ENCODE data around the gene NCAM2. TPM values are rescaled to one million over a fixed set of nuclear protein-coding genes. Genes with fewer than 3 reads are reported as not detected.
"Not testable (repeated sequence)": the region's sequence is repeated elsewhere in the genome, so short reads cannot be mapped to it uniquely, and the experiment has no call there.

The NCAM2 gene
- total RNA-seq, 1 donor from 2014 or later = 16.3 TPM

DNA sequence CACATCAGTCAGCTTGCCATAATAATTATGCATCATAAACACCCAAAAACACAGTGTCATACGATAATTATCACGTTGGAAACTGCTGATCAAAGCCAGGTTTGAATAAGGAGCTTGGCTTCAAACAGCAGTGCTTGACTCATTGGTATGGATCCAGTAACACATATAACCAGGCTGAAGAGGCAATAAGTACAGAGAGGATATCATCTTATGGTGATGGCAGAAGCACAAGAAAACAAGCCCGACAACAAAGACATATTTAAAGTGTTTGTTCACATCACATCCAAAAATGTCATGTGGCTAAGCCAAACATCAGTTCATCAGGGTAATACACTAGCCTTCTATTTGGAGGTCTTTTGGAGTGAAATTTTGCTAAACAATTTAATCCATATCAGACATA is 389.7 kb downstream of the NCAM2 start:
- no peak for DNase-seq (ENCODE audit: low spot score)
- Mint-ChIP-seq H3K27me3 (ENCODE audit: low read depth) (no peaks in the 10 kb centered on the region), H3K4me1 (ENCODE audit: low read depth) (peaks cover 4% of the 10 kb centered on the region), H3K36me3 (ENCODE audit: low read depth) (peaks cover 3% of the 10 kb centered on the region), H3K9me3 (ENCODE audit: low read depth) (peaks cover 7% of the 10 kb centered on the region), H3K4me3 (ENCODE audit: unreplicated experiment) (no peak overlapping the region), H3K27ac (ENCODE audit: unreplicated experiment) (no peak overlapping the region)
- TF ChIP-seq, protein P1, sequence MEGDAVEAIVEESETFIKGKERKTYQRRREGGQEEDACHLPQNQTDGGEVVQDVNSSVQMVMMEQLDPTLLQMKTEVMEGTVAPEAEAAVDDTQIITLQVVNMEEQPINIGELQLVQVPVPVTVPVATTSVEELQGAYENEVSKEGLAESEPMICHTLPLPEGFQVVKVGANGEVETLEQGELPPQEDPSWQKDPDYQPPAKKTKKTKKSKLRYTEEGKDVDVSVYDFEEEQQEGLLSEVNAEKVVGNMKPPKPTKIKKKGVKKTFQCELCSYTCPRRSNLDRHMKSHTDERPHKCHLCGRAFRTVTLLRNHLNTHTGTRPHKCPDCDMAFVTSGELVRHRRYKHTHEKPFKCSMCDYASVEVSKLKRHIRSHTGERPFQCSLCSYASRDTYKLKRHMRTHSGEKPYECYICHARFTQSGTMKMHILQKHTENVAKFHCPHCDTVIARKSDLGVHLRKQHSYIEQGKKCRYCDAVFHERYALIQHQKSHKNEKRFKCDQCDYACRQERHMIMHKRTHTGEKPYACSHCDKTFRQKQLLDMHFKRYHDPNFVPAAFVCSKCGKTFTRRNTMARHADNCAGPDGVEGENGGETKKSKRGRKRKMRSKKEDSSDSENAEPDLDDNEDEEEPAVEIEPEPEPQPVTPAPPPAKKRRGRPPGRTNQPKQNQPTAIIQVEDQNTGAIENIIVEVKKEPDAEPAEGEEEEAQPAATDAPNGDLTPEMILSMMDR (IDR thresholded peaks at IDR 0.05) = no peak

DNA sequence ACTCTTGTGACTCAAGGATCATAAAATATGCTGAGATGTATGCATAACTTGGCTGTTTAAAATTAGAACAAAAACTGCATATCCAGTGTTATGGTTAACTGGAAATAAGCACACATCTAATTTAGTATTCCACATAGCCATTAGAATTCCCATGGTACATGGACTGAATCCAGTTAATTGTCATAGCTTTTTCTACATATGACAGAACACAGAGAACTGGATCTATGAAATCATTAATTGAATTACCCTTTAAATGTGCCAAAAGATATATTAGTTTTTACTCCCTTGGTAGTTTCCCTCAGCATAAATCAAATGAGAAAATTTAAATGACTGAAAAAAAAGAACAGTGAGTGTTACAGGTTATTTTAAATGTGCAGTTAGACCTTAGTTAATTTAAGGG is 395.9 kb downstream of the NCAM2 start:
- peaks cover 20% of the 10 kb centered on the region for H3K9me3 Mint-ChIP-seq (ENCODE audit: low read depth)
- peaks cover 11% of the 10 kb centered on the region for H3K36me3 Mint-ChIP-seq (ENCODE audit: low read depth)
- H3K4me1 Mint-ChIP-seq (ENCODE audit: low read depth) = no peaks in the 10 kb centered on the region

DNA sequence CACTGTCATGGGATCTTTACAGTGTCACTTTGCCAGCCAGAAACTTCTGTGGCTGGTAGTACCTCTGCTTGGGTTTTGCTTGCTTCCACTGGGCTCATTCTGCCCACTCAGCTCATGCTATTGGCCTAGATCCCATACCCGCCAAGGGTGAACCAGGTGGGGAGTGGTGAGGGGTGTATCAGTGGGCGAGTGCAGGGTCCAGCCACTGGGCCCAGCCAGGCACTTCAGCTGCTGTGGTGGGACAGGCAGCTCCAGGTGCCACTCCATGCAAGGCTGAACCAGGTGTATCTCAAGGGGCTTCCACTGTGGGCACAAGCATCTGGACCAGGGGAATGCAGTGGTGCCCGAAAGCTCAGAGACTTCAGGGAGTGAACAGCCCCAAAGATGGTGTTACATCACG is 398.2 kb downstream of the NCAM2 start:
- Mint-ChIP-seq H3K4me3 (ENCODE audit: unreplicated experiment) (no peak overlapping the region), H3K4me1 (ENCODE audit: low read depth) (no peaks in the 10 kb centered on the region), H3K9me3 (ENCODE audit: low read depth) (peaks cover 23% of the 10 kb centered on the region), H3K36me3 (ENCODE audit: low read depth) (peaks cover 11% of the 10 kb centered on the region), H3K27ac (ENCODE audit: unreplicated experiment) (no peak overlapping the region), H3K27me3 (ENCODE audit: low read depth) (no peaks in the 10 kb centered on the region)
- no peak for DNase-seq (ENCODE audit: low spot score)
- TF ChIP-seq, protein P1 (IDR thresholded peaks at IDR 0.05) = no peak

More for the DNA sequence above, 395.9 kb downstream of the NCAM2 start:
- TF ChIP-seq, protein P1 (IDR thresholded peaks at IDR 0.05) = no peak
- Mint-ChIP-seq H3K27ac (ENCODE audit: unreplicated experiment) (no peak overlapping the region), H3K4me3 (ENCODE audit: unreplicated experiment) (no peak overlapping the region), H3K27me3 (ENCODE audit: low read depth) (no peaks in the 10 kb centered on the region)
- DNase-seq (ENCODE audit: low spot score) = no peak

DNA sequence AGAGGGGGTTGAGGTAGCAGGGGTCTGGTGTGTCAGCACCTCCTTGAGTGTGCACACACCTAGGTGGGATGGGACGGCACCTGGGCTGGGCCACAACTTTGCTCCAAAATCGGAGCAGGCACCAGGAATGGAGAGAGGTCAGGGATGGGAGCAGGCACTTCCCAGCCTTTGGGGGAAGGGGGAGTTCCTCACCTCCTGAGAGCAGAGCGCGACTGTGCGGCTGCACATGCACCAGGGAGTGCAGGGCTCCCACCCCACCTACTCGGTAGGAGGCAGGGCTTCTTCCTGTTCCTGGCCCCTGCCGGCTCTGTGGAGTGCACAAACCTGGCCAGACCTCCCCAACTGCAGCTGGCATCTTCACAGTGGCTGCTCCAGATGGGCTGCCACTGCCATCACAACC is 399.3 kb downstream of the NCAM2 start:
- H3K27me3 Mint-ChIP-seq (ENCODE audit: low read depth) = no peaks in the 10 kb centered on the region
- DNase-seq (ENCODE audit: low spot score) = no peak
- peaks cover 23% of the 10 kb centered on the region for H3K9me3 Mint-ChIP-seq (ENCODE audit: low read depth)
- H3K4me1 Mint-ChIP-seq (ENCODE audit: low read depth) = no peaks in the 10 kb centered on the region
- H3K36me3 Mint-ChIP-seq (ENCODE audit: low read depth) = peaks cover 10% of the 10 kb centered on the region
- no peak overlapping the region for H3K4me3 Mint-ChIP-seq (ENCODE audit: unreplicated experiment)
- no peak overlapping the region for H3K27ac Mint-ChIP-seq (ENCODE audit: unreplicated experiment)
- TF ChIP-seq, protein P1 (IDR thresholded peaks at IDR 0.05) = no peak

DNA sequence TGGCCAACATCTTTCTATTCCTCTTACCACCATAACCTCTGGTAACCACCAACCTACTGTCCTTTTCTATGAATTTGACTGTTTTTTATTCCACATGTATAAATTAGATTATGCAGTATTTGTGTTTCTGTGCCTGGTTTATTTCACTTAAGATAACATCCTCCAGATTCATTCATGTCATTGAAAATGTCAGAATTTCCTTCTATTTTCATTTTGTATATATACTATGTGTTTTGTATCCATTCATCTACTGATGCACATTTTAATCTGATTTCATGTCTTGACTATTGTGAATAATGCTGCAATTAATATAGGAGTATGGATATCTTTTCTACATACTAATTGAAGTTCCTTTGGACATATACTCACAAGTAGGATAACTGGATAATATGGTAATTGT is 403.2 kb downstream of the NCAM2 start:
- H3K4me1 Mint-ChIP-seq (ENCODE audit: low read depth) = no peaks in the 10 kb centered on the region
- H3K4me3 Mint-ChIP-seq (ENCODE audit: unreplicated experiment) = no peak overlapping the region
- no peak for DNase-seq (ENCODE audit: low spot score)
- peaks cover 15% of the 10 kb centered on the region for H3K9me3 Mint-ChIP-seq (ENCODE audit: low read depth)
- TF ChIP-seq, protein P1 (IDR thresholded peaks at IDR 0.05) = no peak
- no peaks in the 10 kb centered on the region for H3K27me3 Mint-ChIP-seq (ENCODE audit: low read depth)
- no peak overlapping the region for H3K27ac Mint-ChIP-seq (ENCODE audit: unreplicated experiment)
- H3K36me3 Mint-ChIP-seq (ENCODE audit: low read depth) = peaks cover 2% of the 10 kb centered on the region

DNA sequence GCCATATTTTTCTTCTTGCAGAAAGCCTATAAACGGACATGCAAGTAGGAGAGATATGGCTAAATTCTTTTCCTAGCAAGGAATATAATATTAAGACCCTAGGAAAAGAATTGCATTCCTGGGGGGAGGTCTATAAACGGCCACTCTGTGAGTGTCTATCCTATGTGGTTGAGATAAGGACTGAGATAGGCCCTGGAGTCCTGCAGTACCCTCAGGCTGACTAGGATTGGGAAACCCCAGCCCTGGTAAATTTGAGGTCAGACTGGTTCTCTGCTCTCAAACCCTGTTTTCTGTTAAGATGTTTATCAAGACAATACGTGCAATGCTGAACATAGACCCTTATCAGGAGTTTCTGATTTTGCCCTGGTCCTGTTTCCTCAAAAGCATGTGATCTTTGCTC is 404.0 kb downstream of the NCAM2 start:
- not testable (repeated sequence) for H3K4me1 Mint-ChIP-seq (ENCODE audit: low read depth); H3K27ac Mint-ChIP-seq (ENCODE audit: unreplicated experiment); H3K27me3 Mint-ChIP-seq (ENCODE audit: low read depth); DNase-seq (ENCODE audit: low spot score); H3K36me3 Mint-ChIP-seq (ENCODE audit: low read depth); H3K4me3 Mint-ChIP-seq (ENCODE audit: unreplicated experiment)
- peaks cover 14% of the 10 kb centered on the region for H3K9me3 Mint-ChIP-seq (ENCODE audit: low read depth)

DNA sequence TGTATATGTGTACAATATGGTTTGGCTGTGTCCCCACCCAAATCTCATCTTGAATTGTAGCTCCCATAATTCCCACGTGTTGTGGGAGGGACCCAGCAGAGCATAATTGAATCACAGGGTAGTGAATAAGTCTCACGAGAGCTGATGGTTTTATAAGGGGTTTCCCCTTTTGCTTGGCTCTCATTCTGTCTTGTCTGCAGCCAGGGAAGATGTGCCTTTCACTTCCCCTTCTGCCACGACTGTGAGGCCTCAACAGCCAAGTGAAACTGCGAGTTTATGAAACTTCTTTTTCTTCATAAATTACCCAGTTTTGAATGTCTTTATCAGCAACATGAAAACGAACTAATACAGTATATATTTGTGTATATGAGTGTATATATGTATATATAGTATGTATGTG is 406.1 kb downstream of the NCAM2 start:
- not testable (repeated sequence) for H3K36me3 Mint-ChIP-seq (ENCODE audit: low read depth); H3K4me1 Mint-ChIP-seq (ENCODE audit: low read depth); H3K27ac Mint-ChIP-seq (ENCODE audit: unreplicated experiment); H3K4me3 Mint-ChIP-seq (ENCODE audit: unreplicated experiment); DNase-seq (ENCODE audit: low spot score); H3K27me3 Mint-ChIP-seq (ENCODE audit: low read depth)
- H3K9me3 Mint-ChIP-seq (ENCODE audit: low read depth) = peaks cover 14% of the 10 kb centered on the region

Data from chondrocyte (in vitro differentiated cells).